HK-2 (cell line): ENCODE data around the gene EXOC4.

Experiments
- DNase-seq: peaks from one replicate; pipeline ENCODE4 v3.0.0-alpha.2; 2018; ENCODE audit not compliant: unreplicated experiment

Gene EXOC4

DNA sequence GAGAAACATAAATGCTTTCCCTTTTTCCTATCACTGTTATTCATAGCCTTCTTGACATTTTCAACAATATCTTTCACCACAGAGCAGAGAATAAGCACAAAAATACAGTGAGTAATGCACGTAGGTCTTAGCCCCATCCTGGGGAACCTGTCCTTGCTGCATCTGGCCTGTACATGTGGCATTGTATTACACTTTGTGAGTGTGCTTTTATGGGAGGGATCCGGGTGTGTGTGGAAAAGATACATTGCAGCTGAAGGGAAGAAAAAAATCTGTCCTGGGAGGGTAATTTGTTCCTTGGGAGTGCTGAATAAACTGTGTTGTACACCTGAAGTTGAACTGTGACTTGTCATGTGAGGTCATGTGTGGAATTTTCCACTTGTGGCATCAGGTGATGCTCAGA is 451.6 kb downstream of the EXOC4 start:
- DNase-seq = no peak

DNA sequence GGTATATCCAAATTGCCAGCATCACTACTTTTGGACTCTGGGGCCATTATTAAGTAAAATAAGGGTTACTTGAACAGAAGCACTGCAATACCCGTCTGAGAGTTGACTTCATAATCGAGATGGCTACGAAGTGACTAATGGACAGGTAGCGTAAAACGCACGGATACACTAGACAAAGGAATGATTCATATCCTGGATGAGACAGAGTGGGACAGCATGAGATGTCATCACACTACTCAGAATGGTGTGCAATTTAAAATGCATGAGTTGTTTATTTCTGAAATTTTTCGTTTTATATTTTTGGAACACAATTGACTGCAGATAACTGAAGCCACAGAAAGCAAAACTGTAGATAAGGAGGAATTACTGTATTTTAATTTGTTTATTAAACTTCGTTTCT is 452.7 kb downstream of the EXOC4 start:
- DNase-seq = no peak

DNA sequence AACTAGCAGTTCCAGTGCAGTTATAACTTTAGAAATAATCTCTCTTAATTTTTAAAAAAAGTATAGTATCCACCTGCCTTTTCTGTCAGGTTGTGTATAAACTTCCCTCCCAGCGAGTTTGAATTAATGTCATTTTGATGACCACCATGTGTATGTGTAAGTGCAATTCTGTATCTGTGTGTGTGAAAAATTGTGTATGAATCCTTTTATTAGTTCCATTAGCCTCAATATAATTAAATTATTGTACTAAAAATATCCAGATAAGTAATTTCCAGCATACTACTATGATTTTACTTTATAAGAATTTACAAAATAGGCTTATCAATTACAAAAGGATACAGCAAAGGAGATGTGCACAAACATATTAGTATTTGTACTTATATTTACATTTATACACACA is 453.1 kb downstream of the EXOC4 start:
- DNase-seq = no peak

- DNase-seq = no peak
These were observed 456.4 kb downstream of the EXOC4 start for GRCh38 chr7:133709036-133709880.

DNA sequence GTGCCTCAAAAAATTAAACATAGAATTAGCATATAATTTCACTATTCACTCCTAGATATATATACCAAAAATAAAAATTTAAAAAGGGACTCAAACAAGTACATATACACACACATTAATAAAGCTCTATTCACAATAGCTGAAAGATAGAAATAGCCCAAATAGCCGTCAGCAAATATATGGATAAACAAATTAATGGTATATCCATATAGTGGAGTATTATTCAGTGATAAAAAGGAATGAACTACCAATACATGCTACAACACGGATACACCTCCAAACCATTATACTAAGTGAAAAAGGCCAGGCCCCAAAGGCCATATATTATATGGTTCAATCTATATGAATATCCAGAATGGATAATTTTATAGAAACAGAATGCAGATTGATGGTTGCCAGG is 459.7 kb downstream of the EXOC4 start:
- DNase-seq = no peak

- DNase-seq = no peak
These were observed 461.8 kb downstream of the EXOC4 start for GRCh38 chr7:133714654-133715053.

DNA sequence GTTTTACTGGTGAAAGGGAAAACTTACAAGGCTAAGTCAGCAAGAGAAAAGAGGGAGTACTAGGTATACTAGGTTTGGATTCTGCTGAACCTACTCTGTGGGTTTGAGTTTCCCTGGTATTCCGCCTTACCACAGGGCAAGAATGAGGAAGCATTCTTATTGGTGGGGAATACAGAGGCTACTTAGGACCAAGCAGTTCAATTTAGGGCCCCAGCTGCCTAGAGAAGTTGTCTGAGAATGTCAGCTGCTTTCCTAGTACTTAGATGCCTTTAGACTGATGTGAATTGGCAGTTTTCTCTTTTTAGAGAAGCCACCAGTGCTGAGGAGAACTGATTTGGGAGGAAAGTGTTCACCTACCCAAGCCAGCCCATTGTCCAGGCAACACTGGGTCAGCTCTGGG is 465.3 kb downstream of the EXOC4 start:
- no peak for DNase-seq

- DNase-seq = no peak
These were observed 470.2 kb downstream of the EXOC4 start for GRCh38 chr7:133723044-133723443.

GRCh38 chr7:133724148-133724547 is 471.3 kb downstream of the EXOC4 start:
- DNase-seq = no peak

- no peak for DNase-seq
These were observed 471.8 kb downstream of the EXOC4 start for GRCh38 chr7:133724694-133725093.

DNA sequence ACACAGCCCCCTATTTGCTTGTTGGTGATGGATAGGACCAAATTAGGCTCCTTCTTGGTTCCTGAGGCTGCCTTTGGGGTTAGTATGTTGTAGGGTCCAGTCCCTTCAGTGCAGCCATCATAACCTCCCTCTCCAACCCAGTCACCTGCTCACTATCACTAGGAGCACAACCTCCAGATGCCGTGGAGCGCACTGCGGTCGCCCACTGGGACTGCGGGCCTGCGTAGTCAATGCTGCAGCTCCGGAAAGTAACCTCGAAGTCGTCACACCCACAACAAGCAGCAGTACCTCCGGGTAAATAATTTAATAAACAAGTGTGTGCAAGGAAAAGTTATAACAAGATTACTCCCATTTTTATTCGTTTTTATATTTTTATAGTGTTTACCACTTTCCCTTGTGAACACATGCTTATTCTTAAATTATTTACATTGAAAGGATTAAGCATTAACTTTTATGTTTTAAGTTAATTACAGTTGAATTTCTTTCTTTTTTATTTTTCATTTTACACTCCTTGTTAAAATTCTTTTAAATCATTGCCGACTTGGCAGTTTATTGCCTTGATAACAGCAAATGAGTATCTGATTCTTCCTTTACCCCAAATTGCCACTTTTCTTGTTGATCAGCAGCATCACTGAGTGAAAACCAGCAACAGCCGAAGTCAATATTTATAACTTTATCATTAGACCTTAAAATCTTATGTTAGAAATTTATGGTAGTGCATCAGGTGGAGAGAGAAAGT is 474.8 kb downstream of the EXOC4 start:
- DNase-seq = no peak

DNA sequence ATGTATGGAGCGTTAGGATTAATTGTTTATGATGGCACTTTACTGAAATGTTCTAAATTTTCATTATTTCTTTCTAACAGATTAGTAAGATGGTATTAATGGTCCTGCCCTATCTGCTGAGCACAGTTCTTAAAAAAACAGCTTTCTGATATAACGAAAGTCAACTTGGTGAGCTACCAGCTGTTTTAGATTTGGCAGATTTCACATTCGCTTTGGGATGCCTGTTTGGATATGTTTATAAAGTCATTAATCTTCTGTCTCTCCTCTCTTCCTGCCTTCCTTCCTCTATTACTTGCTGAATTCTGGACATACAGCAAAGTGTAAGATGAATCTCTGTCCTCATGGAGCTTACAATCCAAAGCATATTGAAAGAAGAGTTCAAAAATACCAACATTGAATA is 477.5 kb downstream of the EXOC4 start:
- DNase-seq = no peak

DNA sequence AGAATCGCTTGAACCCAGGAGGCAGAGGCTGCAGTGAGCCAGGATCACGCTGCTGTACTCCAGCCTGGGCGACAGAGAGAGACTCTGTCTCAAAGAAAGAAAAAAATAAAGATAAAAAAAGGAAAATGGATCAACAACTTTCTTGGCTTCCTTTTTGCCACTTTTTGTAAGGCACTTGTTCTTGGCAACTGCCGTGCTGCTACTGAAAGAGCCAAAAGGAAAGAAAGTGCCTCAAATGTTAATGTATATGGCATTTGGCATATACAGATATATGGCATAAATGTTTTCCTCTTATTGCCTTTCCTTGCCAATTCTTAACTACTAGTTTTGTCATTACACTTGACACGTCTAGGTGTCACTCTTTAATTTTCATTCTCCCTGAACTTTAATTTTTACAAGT is 480.5 kb downstream of the EXOC4 start:
- no peak for DNase-seq

DNA sequence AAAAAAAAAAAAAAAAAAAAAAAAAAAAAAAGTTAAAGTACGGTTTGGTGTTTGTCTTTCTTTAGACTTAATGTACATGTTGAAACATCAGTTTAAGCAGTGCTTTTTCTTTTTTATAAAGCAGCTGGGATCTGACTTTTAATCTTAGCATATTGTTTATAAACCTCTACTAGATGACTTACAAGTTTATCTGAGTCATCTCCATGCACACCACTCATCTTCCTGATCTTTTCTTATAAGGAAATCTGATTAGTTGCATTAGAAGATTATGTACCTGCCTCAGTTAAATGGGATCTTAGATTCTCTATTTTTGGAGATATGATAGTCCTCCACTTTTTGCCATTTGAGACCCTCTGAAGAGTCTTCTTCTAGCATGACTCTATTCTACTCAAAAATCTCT is 482.3 kb downstream of the EXOC4 start:
- no peak for DNase-seq

- DNase-seq = no peak
These were observed 486.9 kb downstream of the EXOC4 start for GRCh38 chr7:133739817-133740216.

GRCh38 chr7:133741078-133741477 is 488.2 kb downstream of the EXOC4 start:
- DNase-seq = no peak

DNA sequence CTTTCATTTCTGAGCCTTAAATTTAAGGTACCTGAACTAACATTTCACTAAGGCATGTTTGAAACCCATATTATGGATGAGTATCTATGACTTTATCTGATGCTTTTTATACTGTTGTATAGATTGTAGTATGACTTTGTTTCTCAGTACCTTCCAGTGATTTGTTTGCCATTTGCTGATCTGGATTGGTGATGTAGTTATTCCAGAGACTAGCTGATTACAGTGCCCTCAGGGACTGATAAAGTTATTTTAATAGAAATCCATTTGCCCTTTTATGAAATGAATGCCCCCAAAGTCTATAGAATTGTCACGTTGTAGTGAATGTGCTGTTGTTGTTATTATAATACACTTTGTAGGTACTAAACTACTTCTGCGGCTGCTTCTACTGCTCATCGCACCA is 488.8 kb downstream of the EXOC4 start:
- no peak for DNase-seq

- no peak for DNase-seq
These were observed 490.0 kb downstream of the EXOC4 start for GRCh38 chr7:133742709-133743538.

DNA sequence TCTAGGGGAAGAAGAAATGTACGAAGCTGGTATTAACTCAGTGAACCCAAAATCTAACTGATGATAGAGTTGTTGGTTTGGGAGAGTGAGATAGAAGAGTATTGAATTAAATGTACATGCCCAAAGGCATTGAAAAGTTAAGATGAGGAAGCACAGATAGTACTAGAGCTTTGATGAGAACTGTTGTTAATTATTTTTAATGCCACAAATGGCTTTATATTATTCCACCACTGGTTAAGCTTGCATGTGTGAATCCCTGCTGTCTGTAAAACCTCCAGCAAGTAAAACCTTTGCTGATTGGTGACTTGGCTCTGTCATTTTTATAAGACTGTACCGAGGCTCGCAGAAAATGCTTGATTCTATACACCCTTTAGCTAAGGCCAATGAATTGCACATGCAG is 491.6 kb downstream of the EXOC4 start:
- DNase-seq = no peak

- DNase-seq = no peak
These were observed 493.4 kb downstream of the EXOC4 start for GRCh38 chr7:133746305-133746704.

GRCh38 chr7:133746847-133747246 is 494.0 kb downstream of the EXOC4 start:
- no peak for DNase-seq
